Fibroblast of skin of left quadriceps (primary cell): ENCODE data around the gene FBXL17.

Experiments
- DNase-seq, 2 experiments: peaks; one replicate each; pipeline ENCODE4 v3.0.0-alpha.2; 2013; ENCODE audit warnings: low read depth in 2 of 2

FBXL17 gene

DNA sequence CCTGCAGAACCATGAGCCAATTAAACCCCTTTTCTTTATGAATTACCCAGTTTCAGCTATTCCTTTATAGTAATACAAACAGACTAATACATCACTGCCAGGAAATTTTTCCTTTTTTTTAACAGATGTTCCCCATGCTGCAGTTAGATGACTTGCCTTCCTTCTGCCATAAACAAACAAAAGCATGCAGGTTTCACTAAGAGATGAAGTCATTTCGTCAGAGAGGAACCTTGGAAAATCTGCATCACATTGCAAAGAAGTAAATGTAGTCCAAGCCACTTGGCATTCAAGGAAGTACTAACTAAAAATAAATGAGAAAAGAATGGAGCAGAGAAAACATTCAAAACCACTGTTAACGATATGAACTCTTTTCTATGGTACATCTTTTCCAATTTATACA, 517.1 kb downstream of the FBXL17 start:
- no peak for DNase-seq

- DNase-seq, result no peak
Observed at GRCh38 chr5:107863125-107863524, 518.8 kb downstream of the FBXL17 start.

GRCh38 chr5:107861565-107861964, 520.3 kb downstream of the FBXL17 start:
- DNase-seq, result no peak

DNA sequence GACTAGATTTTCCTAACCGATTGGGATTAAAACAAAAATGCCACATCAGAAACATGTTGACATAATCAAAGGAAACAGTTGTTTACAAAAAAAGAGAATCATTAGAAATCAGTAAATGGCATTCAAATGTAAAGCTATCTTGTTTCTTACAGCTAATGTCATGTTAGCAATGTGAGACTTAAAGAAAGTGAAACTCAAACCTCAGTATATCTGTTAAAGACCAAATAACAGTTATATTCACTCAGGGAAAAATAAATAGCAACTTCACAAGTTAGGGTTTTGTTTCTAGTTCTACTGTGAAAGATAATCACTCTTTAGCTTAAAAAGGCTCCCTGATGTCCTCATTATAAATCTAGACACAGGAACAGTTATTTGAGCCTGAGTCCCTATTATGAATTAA, 521.9 kb downstream of the FBXL17 start:
- DNase-seq, result no peak

DNA sequence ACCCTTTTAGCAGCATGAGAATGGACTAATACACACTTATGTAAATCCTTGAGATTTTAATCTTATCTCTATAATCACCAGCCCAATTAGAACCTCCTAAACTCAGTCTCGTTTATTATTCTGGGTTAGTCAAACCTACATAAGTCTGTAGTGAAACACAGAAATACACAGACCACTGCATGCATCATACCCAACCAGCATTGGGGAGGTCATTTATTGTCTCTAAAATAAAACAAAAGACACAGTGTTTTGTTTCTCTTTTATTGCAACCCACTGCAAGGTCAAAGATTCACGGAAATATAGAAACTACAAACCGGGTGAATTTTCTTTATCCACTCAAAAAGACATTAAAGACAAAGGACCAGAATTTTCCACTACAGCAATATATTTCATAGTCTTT, 523.1 kb downstream of the FBXL17 start:
- no peak for DNase-seq

GRCh38 chr5:107858324-107858723, 523.6 kb downstream of the FBXL17 start:
- DNase-seq, result no peak

GRCh38 chr5:107857785-107858184, 524.1 kb downstream of the FBXL17 start:
- no peak for DNase-seq

DNA sequence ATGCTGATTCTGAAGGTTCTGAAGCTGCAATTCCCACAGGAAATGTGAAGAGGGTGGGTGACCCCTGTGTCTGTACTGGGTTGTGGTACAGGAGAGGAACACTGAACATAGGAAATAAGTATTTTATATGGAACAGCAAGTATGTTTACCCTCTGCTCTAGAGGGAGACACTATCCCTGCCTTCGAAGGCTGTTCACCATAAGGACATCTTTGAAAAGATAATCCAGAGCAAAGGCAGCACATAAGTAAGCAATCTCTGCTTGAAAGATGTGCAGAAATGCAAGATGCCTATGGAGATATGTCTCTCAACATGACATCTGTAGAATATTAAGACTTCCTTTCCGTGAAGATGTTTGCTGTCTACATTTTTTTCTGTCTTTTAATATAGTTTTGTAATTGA, 526.7 kb downstream of the FBXL17 start:
- DNase-seq, result peak in 1 of 2 experiments; percentile 22

DNA sequence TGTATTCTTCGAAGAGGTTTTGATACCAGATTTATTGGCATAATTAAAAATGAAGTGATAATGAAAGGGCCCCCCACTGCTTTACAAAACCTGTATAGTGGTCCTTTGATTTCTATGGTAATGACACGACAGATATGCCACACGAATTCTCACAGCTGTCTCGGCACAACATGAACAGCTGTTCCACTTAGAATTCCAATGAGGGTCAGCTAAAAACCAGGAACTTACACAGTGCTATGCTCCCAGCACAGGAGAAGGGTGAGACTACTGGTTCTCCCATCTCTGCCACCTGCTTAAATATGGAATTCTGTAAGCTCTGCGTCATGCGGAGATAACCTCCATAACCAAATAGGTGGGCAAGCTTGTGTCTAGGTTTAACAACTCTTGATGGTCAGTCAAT, 528.2 kb downstream of the FBXL17 start:
- DNase-seq, result no peak

GRCh38 chr5:107853031-107853430, 528.9 kb downstream of the FBXL17 start:
- no peak for DNase-seq

- DNase-seq, result no peak
Observed at GRCh38 chr5:107849118-107849517, 532.8 kb downstream of the FBXL17 start.

DNA sequence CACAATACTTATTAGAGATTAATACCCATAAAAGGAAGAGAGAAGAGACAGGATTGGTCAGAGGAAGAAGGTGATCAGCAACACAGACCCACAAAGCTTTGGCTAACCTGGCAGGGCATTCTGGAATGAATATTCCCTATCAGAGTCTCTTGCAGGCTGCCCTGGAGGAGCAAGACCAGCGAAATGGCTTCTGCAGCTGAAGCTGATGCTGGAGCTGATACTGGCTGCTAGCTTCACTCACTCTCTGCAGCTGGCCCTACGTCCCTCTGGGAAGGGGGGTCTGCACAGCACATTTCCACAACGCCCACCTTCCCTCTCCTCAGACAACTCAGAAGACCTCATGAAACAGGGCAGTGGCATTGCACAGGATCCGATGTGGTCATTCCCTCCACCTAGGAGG, 541.3 kb downstream of the FBXL17 start:
- DNase-seq, result no peak

- DNase-seq, result no peak
Observed at GRCh38 chr5:107840161-107840560, 541.7 kb downstream of the FBXL17 start.

DNA sequence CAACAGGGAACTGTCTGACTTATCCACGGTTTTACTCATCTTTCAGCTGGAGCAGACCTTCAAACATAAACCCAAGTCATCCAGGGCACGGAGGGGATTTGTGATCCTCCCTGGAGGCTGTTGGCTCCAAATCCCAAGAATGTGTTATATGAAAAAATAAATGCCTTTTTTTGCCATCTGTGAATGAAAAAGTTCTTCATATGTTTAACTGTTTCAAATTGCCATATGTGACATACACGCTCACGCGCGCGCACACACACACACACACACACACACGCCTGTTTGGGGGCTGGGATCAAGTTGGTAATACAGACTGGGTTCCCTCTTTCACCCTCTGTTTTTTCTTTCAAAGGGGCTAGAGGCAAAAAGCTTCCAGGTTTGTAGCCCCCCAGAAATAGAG, 546.8 kb downstream of the FBXL17 start:
- no peak for DNase-seq

DNA sequence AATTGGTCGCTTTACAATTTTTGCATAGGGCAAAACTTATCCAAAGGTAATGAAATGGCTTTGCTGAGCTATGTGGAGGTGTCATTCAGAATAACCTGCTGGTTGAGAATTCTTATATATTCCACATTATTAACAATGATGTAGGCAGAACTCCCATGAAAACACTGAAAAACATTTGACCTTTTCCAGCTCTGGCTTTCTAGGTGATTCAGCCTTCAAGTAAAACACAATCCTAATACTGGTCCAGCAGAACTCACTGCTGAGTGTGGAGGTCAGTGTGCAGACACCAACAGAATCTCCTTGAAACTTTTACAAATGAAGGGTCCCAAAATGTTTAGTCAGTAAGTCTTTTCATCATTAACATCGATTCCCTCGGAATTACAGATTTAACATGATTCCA, 549.2 kb downstream of the FBXL17 start:
- DNase-seq, result no peak

- DNase-seq, result peak; percentile 48 to 57
Observed at GRCh38 chr5:107831612-107832395, 550.1 kb downstream of the FBXL17 start.

- DNase-seq, result no peak
Observed at GRCh38 chr5:107830750-107831149, 551.1 kb downstream of the FBXL17 start.

GRCh38 chr5:107826311-107827000, 555.4 kb downstream of the FBXL17 start:
- DNase-seq, result no peak

- DNase-seq, result no peak
Observed at GRCh38 chr5:107824821-107825220, 557.1 kb downstream of the FBXL17 start.

DNA sequence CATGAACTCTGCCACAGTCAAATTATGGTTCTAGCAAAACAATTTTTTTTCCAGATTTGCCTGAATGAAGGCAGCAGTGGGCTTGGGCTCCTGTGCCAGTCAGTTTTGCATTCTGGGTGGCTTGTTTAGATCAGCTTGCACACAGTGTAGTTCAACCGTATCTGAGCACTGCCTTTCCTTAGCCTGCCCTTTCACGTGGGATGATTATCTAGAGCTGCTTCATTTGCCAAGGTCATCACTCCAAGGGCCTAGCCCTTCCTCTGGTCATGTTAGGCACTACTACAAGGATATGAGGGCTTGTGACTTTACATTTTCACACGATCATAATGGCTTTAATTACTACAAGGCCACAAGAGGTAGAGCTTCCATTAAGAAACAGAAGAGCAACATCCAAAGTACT, 560.6 kb downstream of the FBXL17 start:
- DNase-seq, result no peak

DNA sequence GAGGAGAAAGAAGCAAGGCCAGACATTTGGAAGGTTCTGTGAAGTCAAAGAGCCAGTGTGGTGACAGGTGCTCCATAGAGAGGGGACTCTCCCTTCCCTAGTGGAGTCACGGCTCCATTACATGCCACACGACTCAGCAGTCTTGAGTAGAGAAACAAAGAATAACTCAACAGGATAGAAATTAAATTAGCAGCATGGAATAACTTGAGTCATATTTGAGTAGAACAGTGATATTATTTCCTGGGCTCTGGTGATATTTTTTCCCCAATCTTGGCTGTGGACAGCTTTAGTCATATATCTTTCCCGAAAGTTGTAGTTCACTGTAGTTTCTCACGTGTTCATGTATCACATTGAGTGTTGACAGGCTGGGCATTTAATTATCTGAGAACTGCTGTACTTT, 561.5 kb downstream of the FBXL17 start:
- DNase-seq, result peak; percentile 32 to 36

GRCh38 chr5:107817951-107818350, 563.9 kb downstream of the FBXL17 start:
- no peak for DNase-seq

DNA sequence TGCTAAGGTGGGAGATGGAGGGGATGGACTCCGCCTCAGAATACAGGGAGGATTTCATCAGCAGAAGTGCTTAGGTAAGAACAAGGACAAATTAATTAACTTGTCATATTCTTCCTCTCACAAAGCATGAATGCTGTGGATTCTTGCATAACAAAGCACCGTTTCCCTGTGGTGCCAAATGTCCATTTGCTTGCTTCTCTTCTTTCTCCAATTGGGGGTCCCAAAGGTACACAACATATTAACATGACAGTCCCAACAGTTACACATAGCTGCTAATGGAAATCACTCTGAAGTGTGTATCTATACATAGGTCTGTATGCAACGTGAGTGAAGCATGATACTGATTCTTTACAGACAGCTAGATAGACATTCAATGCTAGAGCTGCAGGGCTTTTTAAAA, 564.5 kb downstream of the FBXL17 start:
- DNase-seq, result no peak
